Activated T-helper 2 cell treated with anti-CD3 and anti-CD28 coated beads, Interferon-gamma antibody, Interleukin-2, Interleukin-4, amounts not matched to agents 10 μg/mL and 5 μg/mL and 100 μg/mL, durations not matched to agents 14 hours and 24 hours and 36 hours (primary cell): Measurements from ENCODE around the gene IL19. TPM values are rescaled to one million over a fixed set of nuclear protein-coding genes. Genes with fewer than 3 reads are reported as not detected.

ENCODE experiments used
- DNase-seq: peaks from one replicate; pipeline ENCODE4 v3.0.0; 2021; ENCODE audit warnings: low spot score
- H3K27ac Mint-ChIP-seq: one replicate; pipeline ENCODE4 v1.8.0; 2021; ENCODE audit warnings: mixed read lengths
- H3K27me3 Mint-ChIP-seq: one replicate; pipeline ENCODE4 v1.8.0; 2021; ENCODE audit warnings: low read depth, mixed read lengths
- H3K36me3 Mint-ChIP-seq: one replicate; pipeline ENCODE4 v1.8.0; 2021; ENCODE audit warnings: low read depth, mixed read lengths
- H3K4me1 Mint-ChIP-seq: one replicate; pipeline ENCODE4 v1.8.0; 2021; ENCODE audit warnings: low read depth, mixed read lengths
- H3K4me3 Mint-ChIP-seq: one replicate; pipeline ENCODE4 v1.8.0; 2021; ENCODE audit warnings: low read depth, mild to moderate bottlenecking, moderate library complexity, mixed read lengths
- H3K9me3 Mint-ChIP-seq: one replicate; pipeline ENCODE4 v1.8.0; 2021; ENCODE audit warnings: mixed read lengths
- intact Hi-C: fragments of 100-400 bp; cut with micrococcal nuclease; formaldehyde crosslinking; loops from one replicate; pipeline ENCODE4 v1.15.1; 2023
- total RNA-seq: library from RNA; stranded (reverse); gene quantifications from 2 replicates; pipeline ENCODE4 v1.2.3, GENCODE V29; 2022

Gene IL19
- total RNA-seq, 1 donor from 2014 or later: not detected

DNA sequence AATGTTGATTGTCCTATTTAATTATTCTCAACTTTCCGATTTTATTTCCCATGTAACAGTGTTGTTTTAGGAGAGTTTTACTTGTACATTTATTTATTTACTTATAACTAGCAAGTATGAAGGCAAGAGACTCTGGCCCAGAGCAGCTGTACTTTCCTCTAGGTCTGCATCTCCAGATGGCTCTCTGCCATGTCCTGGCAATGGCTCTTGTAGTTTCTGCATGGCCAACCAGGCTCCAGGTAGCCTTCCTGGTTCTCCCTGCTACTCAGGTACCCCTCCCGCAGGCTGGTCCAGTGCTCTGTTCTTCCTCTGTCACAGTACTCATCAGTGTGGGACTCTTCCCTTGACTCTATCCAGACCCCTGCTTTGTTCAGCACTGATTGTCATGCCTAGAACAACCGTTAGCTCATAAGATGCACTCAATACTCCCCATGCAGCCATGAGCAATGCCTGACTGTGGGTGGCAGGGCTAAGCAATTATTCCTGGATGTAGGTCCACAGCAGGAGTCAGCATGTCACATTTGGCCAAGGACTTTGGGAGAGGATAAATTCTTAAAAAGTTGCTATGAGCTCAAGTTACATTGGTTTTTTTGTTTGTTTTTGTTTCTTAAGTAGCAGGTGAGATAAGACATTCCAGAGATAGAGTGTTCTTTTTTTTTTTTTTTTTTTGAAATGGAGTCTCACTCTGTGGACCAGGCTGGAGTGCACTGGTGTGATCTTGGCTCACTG lies 84.0 kb downstream of the IL19 start:
- H3K4me1 Mint-ChIP-seq: peaks cover 8% of the 10 kb centered on the region
- no peaks in the 10 kb centered on the region for H3K36me3 Mint-ChIP-seq
- peaks cover 36% of the 10 kb centered on the region for H3K27me3 Mint-ChIP-seq
- intact Hi-C loops: no loop called here
- no peak for DNase-seq
- H3K4me3 Mint-ChIP-seq: no peak overlapping the region
- H3K27ac Mint-ChIP-seq: no peak overlapping the region
- H3K9me3 Mint-ChIP-seq: peaks cover 18% of the 10 kb centered on the region

DNA sequence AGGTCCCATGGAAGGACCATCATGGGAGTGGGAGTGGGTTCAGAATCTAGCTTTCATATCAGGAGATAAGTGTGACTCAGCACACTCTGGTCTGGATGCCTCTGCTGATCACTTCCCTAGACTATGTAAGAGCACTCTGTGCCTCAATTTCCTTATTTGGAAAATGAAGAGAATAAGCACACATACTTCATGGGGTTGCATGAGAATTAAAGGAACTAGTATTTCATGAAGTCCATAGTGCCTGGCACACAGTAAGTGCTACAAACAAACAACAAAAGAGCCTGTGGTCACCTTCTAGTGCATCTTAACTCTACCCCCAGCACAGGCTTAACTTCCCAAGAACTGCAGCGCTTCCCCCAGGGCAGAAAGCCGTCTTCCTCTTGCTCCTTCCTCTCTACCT lies 85.3 kb downstream of the IL19 start:
- Mint-ChIP-seq H3K4me3 (no peak overlapping the region), H3K27me3 (peaks cover 28% of the 10 kb centered on the region), H3K9me3 (peaks cover 18% of the 10 kb centered on the region), H3K27ac (no peak overlapping the region), H3K36me3 (no peaks in the 10 kb centered on the region), H3K4me1 (peaks cover 8% of the 10 kb centered on the region)
- intact Hi-C loops: no loop called here
- no peak for DNase-seq

DNA sequence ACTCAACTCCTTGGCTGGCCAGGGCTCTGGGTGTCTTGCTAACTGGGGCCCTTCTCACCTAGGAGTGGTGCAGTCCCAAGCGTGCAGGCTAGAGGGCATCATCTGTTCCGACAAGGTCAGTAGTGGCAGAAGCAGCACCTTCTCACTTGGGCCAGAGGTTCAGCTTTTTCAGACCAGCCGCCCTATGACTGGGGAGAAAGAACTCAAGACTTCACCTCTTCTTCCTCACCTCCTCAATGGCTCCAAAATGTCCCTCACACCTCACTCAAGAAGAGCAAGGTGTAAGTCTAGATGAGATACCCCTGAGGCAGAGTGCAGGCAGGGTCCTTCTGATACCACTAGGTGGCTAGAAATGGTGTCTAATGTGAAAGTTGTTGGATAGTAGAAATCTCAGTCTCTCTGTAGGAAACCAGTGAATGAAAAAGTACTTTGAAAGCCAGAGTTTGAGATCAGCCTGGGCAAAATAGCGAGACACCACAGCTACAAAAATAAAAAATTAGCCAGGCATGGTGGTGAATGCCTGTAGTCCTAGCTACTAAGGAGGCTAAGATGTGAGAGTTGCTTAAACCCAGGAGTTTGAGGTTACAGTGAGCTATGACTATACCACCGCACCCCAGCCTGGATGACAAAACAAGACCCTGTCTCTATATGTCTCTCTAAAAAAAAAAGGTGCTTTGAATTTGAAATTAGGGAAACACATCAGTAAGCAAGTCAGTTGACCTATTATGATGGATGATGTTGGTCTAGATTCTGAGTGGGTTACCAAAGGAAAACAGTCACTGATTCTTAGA lies 86.3 kb downstream of the IL19 start:
- peaks cover 8% of the 10 kb centered on the region for H3K4me1 Mint-ChIP-seq
- DNase-seq: no peak
- H3K9me3 Mint-ChIP-seq: peaks cover 18% of the 10 kb centered on the region
- no peaks in the 10 kb centered on the region for H3K36me3 Mint-ChIP-seq
- H3K27me3 Mint-ChIP-seq: peaks cover 27% of the 10 kb centered on the region
- no peak overlapping the region for H3K4me3 Mint-ChIP-seq
- no peak overlapping the region for H3K27ac Mint-ChIP-seq
- intact Hi-C loops: no loop called here

DNA sequence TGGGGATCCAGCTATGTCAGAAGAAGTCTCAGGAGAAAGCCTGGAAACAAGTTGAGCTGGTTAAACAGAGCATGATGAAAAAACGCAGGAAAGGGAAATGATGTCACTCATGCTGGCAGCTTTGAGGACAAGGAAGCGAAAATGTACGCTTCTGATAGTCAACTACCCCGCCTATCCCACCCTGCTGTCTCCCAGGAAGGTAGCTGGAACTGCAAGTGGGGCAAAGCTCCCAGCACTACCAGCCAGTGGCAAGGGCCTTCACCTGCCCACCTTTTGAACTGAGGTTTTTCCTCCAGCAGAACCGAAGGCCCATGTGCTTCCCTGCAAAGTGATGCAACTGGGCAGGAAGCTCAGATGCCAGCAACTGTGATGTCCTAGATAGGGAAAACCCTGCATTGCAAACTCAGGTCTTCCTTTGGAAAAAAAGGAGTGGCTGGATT lies 88.5 kb downstream of the IL19 start:
- Mint-ChIP-seq H3K27me3 (peaks cover 26% of the 10 kb centered on the region), H3K9me3 (no peaks in the 10 kb centered on the region), H3K27ac (no peak overlapping the region), H3K4me1 (peaks cover 8% of the 10 kb centered on the region), H3K4me3 (no peak overlapping the region), H3K36me3 (no peaks in the 10 kb centered on the region)
- DNase-seq: no peak
- intact Hi-C loops: no loop called here

DNA sequence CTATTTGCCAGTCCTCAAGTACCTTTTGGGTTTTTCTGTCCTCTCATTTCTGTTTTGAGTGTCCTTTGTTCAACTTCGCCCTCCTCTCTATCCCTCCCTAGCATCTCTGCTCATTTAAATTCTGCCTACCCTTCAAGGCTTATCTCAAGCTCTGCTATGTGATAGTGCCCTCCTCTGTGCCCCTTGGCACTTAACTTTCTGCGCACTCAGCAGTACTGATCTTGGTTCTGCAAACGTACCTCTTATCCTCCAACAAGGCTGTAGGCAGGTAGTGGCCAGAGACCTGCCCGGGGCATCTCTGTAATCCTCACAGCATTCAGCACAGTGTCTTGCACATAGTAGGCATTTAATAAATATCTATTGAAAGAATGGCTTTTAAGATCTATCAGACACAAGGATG lies 89.6 kb downstream of the IL19 start:
- Mint-ChIP-seq H3K9me3 (no peaks in the 10 kb centered on the region), H3K4me3 (no peak overlapping the region), H3K4me1 (peaks cover 8% of the 10 kb centered on the region), H3K27ac (no peak overlapping the region), H3K27me3 (peaks cover 30% of the 10 kb centered on the region), H3K36me3 (no peaks in the 10 kb centered on the region)
- intact Hi-C loops: no loop called here
- no peak for DNase-seq

DNA sequence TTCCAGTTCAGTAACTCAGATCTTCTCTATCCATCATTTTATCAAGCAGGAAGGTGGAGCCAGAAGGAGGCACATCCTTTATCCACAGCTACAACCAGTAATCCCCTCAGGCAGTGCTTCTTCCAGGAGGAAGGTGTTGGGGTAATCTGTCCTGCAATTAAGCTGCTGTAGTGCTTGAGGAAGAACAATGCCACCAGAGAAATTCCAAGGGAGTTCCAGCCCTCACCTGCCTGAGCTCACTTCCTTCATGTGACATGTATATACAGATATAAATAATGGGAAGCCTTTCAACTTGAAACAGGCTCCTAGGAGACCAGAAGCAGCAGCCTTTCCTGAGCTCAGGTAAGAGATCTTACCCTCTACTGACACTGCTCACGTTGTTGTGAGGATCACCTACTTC lies 92.7 kb downstream of the IL19 start:
- no peak overlapping the region for H3K4me3 Mint-ChIP-seq
- H3K9me3 Mint-ChIP-seq: no peaks in the 10 kb centered on the region
- no peak overlapping the region for H3K27ac Mint-ChIP-seq
- no peak for DNase-seq
- H3K4me1 Mint-ChIP-seq: peaks cover 11% of the 10 kb centered on the region
- intact Hi-C loops: no loop called here
- peaks cover 38% of the 10 kb centered on the region for H3K27me3 Mint-ChIP-seq
- H3K36me3 Mint-ChIP-seq: no peaks in the 10 kb centered on the region

DNA sequence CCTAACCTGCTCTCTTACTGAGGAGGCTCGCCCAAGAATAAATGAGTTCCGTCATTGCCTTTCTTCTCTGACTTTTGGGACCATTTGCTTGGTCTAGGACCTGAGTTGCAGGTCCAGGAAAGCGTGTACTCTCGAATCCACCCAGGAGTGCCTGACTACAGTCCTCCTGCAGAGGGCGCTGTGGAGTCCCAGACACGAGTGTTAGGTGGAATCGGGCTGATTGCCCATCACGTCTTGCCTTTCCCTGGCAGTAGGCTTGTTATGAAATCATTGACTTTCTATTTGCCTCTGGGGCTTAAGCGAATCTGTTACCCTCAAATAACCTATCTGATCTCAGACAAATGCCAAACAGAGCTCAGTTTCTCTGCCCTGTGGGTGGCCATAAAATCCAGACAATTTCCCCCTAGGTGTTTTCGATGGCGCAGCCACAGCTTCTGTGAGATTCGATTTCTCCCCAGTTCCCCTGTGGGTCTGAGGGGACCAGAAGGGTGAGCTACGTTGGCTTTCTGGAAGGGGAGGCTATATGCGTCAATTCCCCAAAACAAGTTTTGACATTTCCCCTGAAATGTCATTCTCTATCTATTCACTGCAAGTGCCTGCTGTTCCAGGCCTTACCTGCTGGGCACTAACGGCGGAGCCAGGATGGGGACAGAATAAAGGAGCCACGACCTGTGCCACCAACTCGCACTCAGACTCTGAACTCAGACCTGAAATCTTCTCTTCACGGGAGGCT lies 94.5 kb downstream of the IL19 start, which contains the start of gene IL20:
Gene IL20, plus strand, starts transcription at position 685 of the 733 bp plus-strand sequence. CDS start 230 bp downstream, outside the sequence.
- no peak within 1 kb of the TSS for H3K27ac Mint-ChIP-seq
- H3K9me3 Mint-ChIP-seq: no peaks in the 10 kb centered on the region
- DNase-seq: peak; percentile 71
- peaks cover 8% of the 10 kb centered on the region for H3K4me1 Mint-ChIP-seq
- no peaks in the 10 kb centered on the region for H3K36me3 Mint-ChIP-seq
- intact Hi-C loops: loop anchor here (1.0 to 5.0 kb wide), 2 partner anchors 46 to 117 kb away; no protein-coding TSS in a partner anchor
- H3K27me3 Mint-ChIP-seq: peaks cover 43% of the 10 kb centered on the region
- H3K4me3 Mint-ChIP-seq: no peak within 1 kb of the TSS

DNA sequence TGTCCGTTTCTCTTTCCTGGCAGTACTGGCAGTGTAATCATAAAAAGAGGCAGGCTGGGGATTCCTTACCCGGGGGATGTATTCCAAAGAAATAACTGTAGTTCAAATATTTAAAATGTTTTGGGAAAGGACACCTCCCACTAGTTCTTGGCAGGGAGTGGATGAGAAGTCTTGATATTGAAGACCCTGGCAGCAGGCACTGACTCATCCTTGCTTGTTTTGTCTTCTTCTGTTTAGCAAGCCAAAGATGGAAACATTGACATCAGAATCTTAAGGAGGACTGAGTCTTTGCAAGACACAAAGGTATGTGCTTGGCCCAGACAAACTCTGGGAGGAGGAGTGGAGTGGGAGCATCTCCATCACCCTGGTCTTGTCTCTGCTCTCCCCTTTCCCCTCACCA lies 95.5 kb downstream of the IL19 start:
- peaks cover 8% of the 10 kb centered on the region for H3K4me1 Mint-ChIP-seq
- H3K27ac Mint-ChIP-seq: no peak overlapping the region
- intact Hi-C loops: loop anchor here (5.0 kb wide), 1 partner anchor 116 kb away; no protein-coding TSS in a partner anchor
- no peak for DNase-seq
- H3K36me3 Mint-ChIP-seq: no peaks in the 10 kb centered on the region
- H3K27me3 Mint-ChIP-seq: peaks cover 36% of the 10 kb centered on the region
- H3K4me3 Mint-ChIP-seq: no peak overlapping the region
- H3K9me3 Mint-ChIP-seq: peaks cover 2% of the 10 kb centered on the region

DNA sequence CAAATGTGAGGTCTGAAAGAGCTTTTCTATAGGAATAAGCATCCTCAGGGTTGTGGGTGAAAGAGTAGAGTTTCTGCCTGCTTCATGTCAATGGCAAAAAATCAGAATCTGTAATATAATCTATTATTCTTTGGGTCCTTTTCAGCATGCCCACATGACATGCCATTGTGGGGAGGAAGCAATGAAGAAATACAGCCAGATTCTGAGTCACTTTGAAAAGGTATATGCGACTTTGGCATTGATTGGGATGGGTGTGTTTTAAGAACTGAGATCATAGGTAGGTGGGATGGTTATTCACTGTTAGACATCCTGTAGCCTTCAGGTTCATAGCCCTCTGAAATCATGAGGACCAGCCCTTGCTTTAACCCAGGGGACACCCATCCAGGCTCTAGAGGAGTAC lies 96.7 kb downstream of the IL19 start:
- H3K36me3 Mint-ChIP-seq: peaks cover 2% of the 10 kb centered on the region
- peaks cover 28% of the 10 kb centered on the region for H3K27me3 Mint-ChIP-seq
- intact Hi-C loops: loop anchor here (5.0 kb wide), 1 partner anchor 115 kb away; no protein-coding TSS in a partner anchor
- no peak overlapping the region for H3K4me3 Mint-ChIP-seq
- DNase-seq: no peak
- no peak overlapping the region for H3K27ac Mint-ChIP-seq
- peaks cover 8% of the 10 kb centered on the region for H3K4me1 Mint-ChIP-seq
- H3K9me3 Mint-ChIP-seq: peaks cover 12% of the 10 kb centered on the region

DNA sequence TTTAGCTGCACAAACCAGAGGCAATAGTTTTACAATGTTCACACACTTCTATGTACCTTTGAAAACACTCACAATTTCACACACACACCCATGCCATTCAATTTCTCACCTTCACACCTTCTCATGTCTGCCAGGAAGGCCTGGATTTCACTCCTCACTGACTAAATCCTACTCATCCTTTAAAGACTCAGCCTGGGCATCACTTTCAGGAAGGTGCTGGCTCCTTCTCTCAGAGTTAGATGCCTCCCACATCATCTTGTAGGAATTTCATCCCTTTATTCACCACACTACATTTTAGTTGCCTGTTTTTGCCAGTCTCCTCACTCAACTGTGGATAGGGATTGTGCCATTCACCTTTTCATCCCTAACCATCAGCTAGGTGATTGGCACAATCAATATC lies 97.1 kb downstream of the IL19 start:
- Mint-ChIP-seq H3K4me1 (peaks cover 8% of the 10 kb centered on the region), H3K9me3 (peaks cover 17% of the 10 kb centered on the region), H3K27me3 (peaks cover 26% of the 10 kb centered on the region), H3K36me3 (peaks cover 2% of the 10 kb centered on the region), H3K27ac (no peak overlapping the region), H3K4me3 (no peak overlapping the region)
- no peak for DNase-seq
- intact Hi-C loops: loop anchor here (5.0 kb wide), 1 partner anchor 115 kb away; no protein-coding TSS in a partner anchor

DNA sequence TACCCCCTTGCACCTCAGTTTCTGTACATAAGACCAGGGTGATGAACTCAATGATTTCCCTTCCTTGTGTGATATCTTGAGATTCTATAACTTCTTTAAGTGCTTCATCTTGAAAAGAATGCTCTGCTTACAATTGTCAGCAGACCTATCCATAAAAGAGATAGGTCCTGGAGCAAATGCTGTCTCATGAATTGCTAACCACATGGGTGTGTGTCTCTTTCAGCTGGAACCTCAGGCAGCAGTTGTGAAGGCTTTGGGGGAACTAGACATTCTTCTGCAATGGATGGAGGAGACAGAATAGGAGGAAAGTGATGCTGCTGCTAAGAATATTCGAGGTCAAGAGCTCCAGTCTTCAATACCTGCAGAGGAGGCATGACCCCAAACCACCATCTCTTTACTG lies 97.7 kb downstream of the IL19 start:
- H3K27ac Mint-ChIP-seq: no peak overlapping the region
- H3K4me1 Mint-ChIP-seq: peaks cover 8% of the 10 kb centered on the region
- H3K27me3 Mint-ChIP-seq: peaks cover 20% of the 10 kb centered on the region
- H3K9me3 Mint-ChIP-seq: peaks cover 20% of the 10 kb centered on the region
- intact Hi-C loops: loop anchor here (5.0 kb wide), 1 partner anchor 114 kb away; no protein-coding TSS in a partner anchor
- no peak for DNase-seq
- H3K4me3 Mint-ChIP-seq: no peak overlapping the region
- peaks cover 2% of the 10 kb centered on the region for H3K36me3 Mint-ChIP-seq

DNA sequence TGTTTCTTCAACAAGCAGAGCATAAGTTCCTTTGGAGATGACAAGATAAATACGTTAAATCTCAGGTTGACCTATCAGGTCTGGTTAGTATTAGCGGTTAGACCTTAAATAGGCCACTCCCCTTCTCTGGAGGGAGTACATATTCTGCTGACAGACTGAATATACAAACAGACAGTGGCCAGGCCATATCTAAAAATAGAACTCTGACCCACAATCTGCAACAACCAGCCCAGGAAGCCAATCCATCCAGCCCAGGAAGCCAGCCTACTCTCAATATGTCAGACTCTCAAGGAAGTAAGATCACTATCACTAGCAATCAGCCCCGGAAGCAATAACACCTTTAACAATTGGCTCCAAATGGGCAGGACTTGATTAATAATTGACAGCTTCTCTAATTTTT lies 101.6 kb downstream of the IL19 start:
- no peaks in the 10 kb centered on the region for H3K4me1 Mint-ChIP-seq
- H3K27ac Mint-ChIP-seq: no peak overlapping the region
- intact Hi-C loops: no loop called here
- H3K9me3 Mint-ChIP-seq: peaks cover 47% of the 10 kb centered on the region
- H3K27me3 Mint-ChIP-seq: peaks cover 12% of the 10 kb centered on the region
- no peak for DNase-seq
- H3K4me3 Mint-ChIP-seq: no peak overlapping the region
- peaks cover 5% of the 10 kb centered on the region for H3K36me3 Mint-ChIP-seq
